Stimulated activated CD4-positive, alpha-beta T cell treated with anti-CD3 and anti-CD28 coated beads, Interleukin-4, amount 100 ng/mL, for 4 hours (primary cell): ENCODE data around the gene GRAMD4.

ENCODE experiments used
- DNase-seq, 2 experiments: peaks; one replicate each; pipeline ENCODE4 v3.0.0-alpha.2; 2020

The GRAMD4 gene

GRCh38 chr22:46619830-46620501 lies at the start of gene GRAMD4:
GRAMD4 (plus strand) TSS chr22:46620386; CDS start chr22:46626800, 6,414 bp downstream.
- DNase-seq = no peak

GRCh38 chr22:46571642-46572250 lies 48.4 kb upstream of the GRAMD4 start:
- no peak for DNase-seq

GRCh38 chr22:46572911-46573780 lies 47.0 kb upstream of the GRAMD4 start:
- DNase-seq = no peak

GRCh38 chr22:46573781-46574437 lies 46.3 kb upstream of the GRAMD4 start:
- no peak for DNase-seq

- no peak for DNase-seq
Measured at GRCh38 chr22:46574438-46574992, 45.7 kb upstream of the GRAMD4 start.

GRCh38 chr22:46574993-46575910 lies 44.9 kb upstream of the GRAMD4 start:
- no peak for DNase-seq

GRCh38 chr22:46575911-46576555 lies 44.2 kb upstream of the GRAMD4 start:
- no peak for DNase-seq

GRCh38 chr22:46576556-46577367 lies 43.4 kb upstream of the GRAMD4 start:
- peak; percentile 58 to 72 for DNase-seq

- peak in 1 of 2 experiments; percentile 22 for DNase-seq
Measured at GRCh38 chr22:46577368-46578249, 42.6 kb upstream of the GRAMD4 start.

- no peak for DNase-seq
Measured at GRCh38 chr22:46578251-46578823, 41.8 kb upstream of the GRAMD4 start.

GRCh38 chr22:46578824-46579561 lies 41.2 kb upstream of the GRAMD4 start:
- no peak for DNase-seq

- no peak for DNase-seq
Measured at GRCh38 chr22:46579751-46580449, 40.3 kb upstream of the GRAMD4 start.

- DNase-seq = no peak
Measured at GRCh38 chr22:46580940-46581537, 39.1 kb upstream of the GRAMD4 start.

- DNase-seq = no peak
Measured at GRCh38 chr22:46581538-46582244, 38.5 kb upstream of the GRAMD4 start.

GRCh38 chr22:46582281-46582933 lies 37.8 kb upstream of the GRAMD4 start:
- DNase-seq = no peak

GRCh38 chr22:46583571-46583970 lies 36.6 kb upstream of the GRAMD4 start:
- DNase-seq = no peak
